ENCODE data around the gene SORBS1. TPM values are rescaled to one million over a fixed set of nuclear protein-coding genes. Genes with fewer than 3 reads are reported as not detected.

SORBS1 gene
- total and polyA plus RNA-seq, 2 of the 13 experiments (the other 11 are each of a cell fraction or from before 2014, with no cell fraction given), result 16.8 to 39.8 TPM

DNA sequence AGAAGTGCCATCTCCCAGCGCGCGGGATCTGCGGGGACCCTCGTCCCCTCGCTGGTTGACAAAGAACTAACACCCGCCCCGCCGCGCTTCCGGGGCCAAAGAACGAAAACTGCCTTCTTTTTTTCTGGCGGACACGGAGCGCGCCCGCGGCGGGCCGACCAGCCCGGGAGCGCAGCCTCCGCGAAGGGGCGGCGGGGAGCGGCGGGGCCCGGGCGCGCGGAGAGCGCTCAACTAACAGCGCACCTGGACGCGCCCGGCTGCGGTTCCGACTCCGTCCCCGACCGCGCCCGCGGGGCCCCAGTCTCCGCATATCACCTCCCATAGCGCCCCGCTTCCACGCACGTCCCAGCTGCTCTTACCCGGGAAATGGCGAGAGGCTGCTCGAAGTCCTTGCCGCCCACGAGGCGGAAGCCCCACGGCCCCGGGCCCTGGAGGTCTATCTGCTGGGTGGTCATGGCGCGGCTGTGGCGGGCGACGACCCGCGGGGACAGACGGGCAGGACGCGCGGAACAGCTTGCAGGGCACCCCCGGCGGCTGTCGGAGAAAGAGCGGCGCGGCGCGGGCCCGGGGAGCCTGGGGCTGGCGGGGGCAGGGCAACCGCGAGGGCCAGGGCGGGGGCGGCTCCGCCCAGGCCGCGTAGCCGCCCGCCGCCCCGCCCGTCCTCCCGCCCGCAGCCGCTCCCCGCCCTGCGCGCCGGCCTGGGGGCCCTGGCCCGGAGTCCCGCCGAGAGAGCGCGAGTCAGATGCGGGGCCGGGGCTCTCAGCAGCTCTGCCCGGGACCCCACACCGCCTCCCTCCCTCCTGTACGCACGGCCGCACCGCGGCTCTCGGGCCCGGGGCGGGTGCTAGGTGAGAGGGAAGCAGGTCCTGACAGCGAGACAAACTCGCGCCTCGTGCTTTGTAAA lies 270.5 kb downstream of the SORBS1 start, which contains the start of gene PDLIM1 (continued):
- TF ChIP-seq ZNF230 (CRISPR knock-in tag; IDR thresholded peaks at IDR 0.05) (no peak), NPAS2 (CRISPR knock-in tag; IDR thresholded peaks at IDR 0.05; ENCODE audit: borderline replicate concordance) (no peak), CBX1 (IDR thresholded peaks at IDR 0.05; ENCODE audit: low read depth) (no peak), KLF15 (CRISPR knock-in tag; IDR thresholded peaks at IDR 0.05; ENCODE audit: borderline replicate concordance) (no peak), ZNF264 (CRISPR knock-in tag; IDR thresholded peaks at IDR 0.05) (no peak), ZNF10 (CRISPR knock-in tag; IDR thresholded peaks at IDR 0.05; ENCODE audit: borderline replicate concordance, low read depth) (no peak), SP140L (CRISPR knock-in tag; IDR thresholded peaks at IDR 0.05; ENCODE audit: borderline replicate concordance) (no peak), ZNF256 (CRISPR knock-in tag; conservative IDR thresholded peaks at IDR 0.05) (0 out of 2 replicates have a peak, but pooled peaks have one; percentile 41), TMF1 (CRISPR knock-in tag; IDR thresholded peaks at IDR 0.05; ENCODE audit: low read depth) (peak; percentile 67; the same call in 1 of the 2 replicates), ZSCAN29 (CRISPR knock-in tag; conservative IDR thresholded peaks at IDR 0.05) (peak; percentile 79), ZNF556 (CRISPR knock-in tag; IDR thresholded peaks at IDR 0.05; ENCODE audit: borderline replicate concordance) (peak; percentile 56; the same call in 1 of the 2 replicates), RELA (CRISPR knock-in tag; IDR thresholded peaks at IDR 0.05) (no peak), KDM3A (CRISPR knock-in tag; IDR thresholded peaks at IDR 0.05; ENCODE audit: low read depth) (no peak), ZZZ3 (CRISPR knock-in tag; IDR thresholded peaks at IDR 0.05; ENCODE audit: borderline replicate concordance) (no peak), ZNF7 (CRISPR knock-in tag; IDR thresholded peaks at IDR 0.05) (no peak), ZNF781 (CRISPR knock-in tag; IDR thresholded peaks at IDR 0.05; ENCODE audit: borderline replicate concordance, not compliant biosample characterization) (no peak), ZNF674 (CRISPR knock-in tag; IDR thresholded peaks at IDR 0.05; ENCODE audit: low read depth) (0 out of 2 replicates have a peak, but pooled peaks have one; percentile 35), ZNF234 (CRISPR knock-in tag; conservative IDR thresholded peaks at IDR 0.05) (no peak), ZNF124 (CRISPR knock-in tag; IDR thresholded peaks at IDR 0.05) (no peak), HNRNPUL1 (IDR thresholded peaks at IDR 0.05; ENCODE audit: low read depth, low read length) (no peak)
- TF ChIP-seq, protein P1, sequence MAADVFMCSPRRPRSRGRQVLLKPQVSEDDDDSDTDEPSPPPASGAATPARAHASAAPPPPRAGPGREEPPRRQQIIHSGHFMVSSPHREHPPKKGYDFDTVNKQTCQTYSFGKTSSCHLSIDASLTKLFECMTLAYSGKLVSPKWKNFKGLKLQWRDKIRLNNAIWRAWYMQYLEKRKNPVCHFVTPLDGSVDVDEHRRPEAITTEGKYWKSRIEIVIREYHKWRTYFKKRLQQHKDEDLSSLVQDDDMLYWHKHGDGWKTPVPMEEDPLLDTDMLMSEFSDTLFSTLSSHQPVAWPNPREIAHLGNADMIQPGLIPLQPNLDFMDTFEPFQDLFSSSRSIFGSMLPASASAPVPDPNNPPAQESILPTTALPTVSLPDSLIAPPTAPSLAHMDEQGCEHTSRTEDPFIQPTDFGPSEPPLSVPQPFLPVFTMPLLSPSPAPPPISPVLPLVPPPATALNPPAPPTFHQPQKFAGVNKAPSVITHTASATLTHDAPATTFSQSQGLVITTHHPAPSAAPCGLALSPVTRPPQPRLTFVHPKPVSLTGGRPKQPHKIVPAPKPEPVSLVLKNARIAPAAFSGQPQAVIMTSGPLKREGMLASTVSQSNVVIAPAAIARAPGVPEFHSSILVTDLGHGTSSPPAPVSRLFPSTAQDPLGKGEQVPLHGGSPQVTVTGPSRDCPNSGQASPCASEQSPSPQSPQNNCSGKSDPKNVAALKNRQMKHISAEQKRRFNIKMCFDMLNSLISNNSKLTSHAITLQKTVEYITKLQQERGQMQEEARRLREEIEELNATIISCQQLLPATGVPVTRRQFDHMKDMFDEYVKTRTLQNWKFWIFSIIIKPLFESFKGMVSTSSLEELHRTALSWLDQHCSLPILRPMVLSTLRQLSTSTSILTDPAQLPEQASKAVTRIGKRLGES (CRISPR knock-in tag; IDR thresholded peaks at IDR 0.05; ENCODE audit: borderline replicate concordance), result 0 out of 2 replicates have a peak, but pooled peaks have one; percentile 28
- TF ChIP-seq, protein P2, sequence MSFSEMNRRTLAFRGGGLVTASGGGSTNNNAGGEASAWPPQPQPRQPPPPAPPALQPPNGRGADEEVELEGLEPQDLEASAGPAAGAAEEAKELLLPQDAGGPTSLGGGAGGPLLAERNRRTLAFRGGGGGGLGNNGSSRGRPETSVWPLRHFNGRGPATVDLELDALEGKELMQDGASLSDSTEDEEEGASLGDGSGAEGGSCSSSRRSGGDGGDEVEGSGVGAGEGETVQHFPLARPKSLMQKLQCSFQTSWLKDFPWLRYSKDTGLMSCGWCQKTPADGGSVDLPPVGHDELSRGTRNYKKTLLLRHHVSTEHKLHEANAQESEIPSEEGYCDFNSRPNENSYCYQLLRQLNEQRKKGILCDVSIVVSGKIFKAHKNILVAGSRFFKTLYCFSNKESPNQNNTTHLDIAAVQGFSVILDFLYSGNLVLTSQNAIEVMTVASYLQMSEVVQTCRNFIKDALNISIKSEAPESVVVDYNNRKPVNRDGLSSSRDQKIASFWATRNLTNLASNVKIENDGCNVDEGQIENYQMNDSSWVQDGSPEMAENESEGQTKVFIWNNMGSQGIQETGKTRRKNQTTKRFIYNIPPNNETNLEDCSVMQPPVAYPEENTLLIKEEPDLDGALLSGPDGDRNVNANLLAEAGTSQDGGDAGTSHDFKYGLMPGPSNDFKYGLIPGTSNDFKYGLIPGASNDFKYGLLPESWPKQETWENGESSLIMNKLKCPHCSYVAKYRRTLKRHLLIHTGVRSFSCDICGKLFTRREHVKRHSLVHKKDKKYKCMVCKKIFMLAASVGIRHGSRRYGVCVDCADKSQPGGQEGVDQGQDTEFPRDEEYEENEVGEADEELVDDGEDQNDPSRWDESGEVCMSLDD (CRISPR knock-in tag; IDR thresholded peaks at IDR 0.05; ENCODE audit: borderline replicate concordance), result no peak
- TF ChIP-seq, protein P3, sequence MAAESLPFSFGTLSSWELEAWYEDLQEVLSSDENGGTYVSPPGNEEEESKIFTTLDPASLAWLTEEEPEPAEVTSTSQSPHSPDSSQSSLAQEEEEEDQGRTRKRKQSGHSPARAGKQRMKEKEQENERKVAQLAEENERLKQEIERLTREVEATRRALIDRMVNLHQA (CRISPR knock-in tag; IDR thresholded peaks at IDR 0.05), result no peak
- TF ChIP-seq, protein P4, sequence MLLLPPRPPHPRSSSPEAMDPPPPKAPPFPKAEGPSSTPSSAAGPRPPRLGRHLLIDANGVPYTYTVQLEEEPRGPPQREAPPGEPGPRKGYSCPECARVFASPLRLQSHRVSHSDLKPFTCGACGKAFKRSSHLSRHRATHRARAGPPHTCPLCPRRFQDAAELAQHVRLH (CRISPR knock-in tag; IDR thresholded peaks at IDR 0.05; ENCODE audit: borderline replicate concordance, low read depth), result no peak
